ENCODE results near the gene LTBP3.
"Not testable (repeated sequence)": the region's sequence is repeated elsewhere in the genome, so short reads cannot be mapped to it uniquely, and the experiment has no call there.

LTBP3 gene

GRCh38 chr11:65571420-65571819 lies 13.3 kb upstream of the LTBP3 start:
- DNase-seq (ENCODE audit: low read depth in 2 of 2) = no peak

DNA sequence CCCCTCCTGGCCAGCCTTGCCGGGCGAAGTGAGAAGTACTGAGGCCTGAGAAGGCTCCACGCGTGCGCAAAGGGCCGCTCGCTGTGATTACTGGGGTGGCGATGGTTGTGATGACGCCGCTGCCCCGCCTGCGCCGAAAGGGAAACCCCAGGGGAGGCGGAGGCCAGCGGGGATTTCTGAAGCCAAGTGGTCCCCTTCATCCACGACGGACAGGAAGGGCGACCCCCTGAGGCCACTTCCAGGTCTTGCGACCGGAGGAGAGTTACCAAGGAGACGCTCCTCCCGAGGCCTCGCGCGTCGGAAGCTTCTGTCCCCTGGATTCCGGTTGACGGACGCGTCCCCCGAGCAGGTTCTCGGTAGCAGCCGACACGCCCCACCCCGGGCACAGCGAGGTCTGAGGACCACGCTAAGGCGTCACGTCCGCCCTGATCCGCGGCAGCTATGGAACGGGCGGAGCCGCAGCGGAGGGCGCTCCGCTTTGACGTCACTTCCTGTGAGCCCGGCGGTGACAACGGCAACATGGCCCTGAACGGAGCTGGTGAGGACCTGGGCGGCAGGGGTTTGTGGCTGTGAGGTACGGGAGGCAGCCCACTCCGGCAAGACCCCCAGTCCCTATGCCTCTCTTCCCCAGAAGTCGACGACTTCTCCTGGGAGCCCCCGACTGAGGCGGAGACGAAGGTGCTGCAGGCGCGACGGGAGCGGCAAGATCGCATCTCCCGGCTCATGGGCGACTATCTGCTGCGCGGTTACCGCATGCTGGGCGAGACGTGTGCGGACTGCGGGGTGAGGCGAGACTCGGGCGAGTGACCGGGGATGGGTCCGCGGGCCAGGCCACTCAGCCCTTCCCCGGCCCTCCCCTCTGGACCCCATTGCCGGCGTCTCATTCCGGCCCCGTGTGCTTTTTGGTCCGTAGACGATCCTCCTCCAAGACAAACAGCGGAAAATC lies 12.1 kb upstream of the LTBP3 start, which contains the start of gene ZNRD2:
ZNRD2 (plus strand) TSS at position 505 of the 946 bp plus-strand sequence; CDS start at position 520, 15 bp downstream.
- DNase-seq (ENCODE audit: low read depth in 2 of 2) = peak; percentile 95 to 96

GRCh38 chr11:65569164-65569972 lies 11.2 kb upstream of the LTBP3 start:
- DNase-seq (ENCODE audit: low read depth in 2 of 2) = no peak

DNA sequence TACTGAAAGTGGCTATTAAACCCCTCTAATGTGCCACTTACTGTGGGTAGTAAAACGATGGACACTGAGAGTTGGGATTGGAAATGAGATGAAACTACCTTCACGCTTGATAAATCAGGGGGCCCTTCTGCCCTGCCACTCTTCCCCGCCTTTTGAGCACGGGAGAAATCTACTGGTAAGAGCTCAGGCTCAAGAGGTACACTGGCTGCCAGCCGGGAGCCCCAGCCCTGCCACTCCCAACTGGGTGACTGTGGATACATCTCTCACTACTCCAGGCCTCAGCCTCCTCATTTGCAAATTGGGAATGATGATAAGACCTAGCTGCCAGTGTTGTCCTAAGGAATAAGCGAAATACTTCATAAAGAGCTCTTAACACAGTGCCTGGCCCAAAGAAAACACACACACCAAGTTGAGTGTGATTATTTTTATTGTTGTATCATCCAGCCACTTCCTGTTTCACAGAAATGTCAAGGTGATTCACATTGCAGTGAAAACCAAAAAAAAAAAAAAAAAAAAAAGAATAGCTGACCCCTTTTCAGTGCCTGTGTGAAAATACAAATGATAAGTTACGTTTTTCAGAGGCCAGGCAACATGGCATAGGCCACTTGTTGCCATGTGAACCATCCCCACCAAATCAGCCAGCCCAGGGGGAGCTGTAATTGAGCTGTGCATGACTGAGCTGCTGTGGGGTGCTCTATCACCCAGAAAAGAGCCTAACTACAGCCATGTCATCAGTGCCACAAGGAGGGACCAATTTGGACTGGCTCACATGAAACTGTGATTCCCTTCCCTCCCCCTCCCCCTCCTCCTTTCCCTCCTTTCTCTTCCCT lies 7.7 kb upstream of the LTBP3 start:
- DNase-seq (ENCODE audit: low read depth in 2 of 2) = no peak

GRCh38 chr11:65564879-65565559 lies 6.9 kb upstream of the LTBP3 start:
- not testable (repeated sequence) for DNase-seq (ENCODE audit: low read depth in 2 of 2)

- DNase-seq (ENCODE audit: low read depth in 2 of 2) = no peak
Measured at GRCh38 chr11:65563601-65564000, 5.4 kb upstream of the LTBP3 start.

GRCh38 chr11:65562788-65563187 lies 4.6 kb upstream of the LTBP3 start:
- DNase-seq (ENCODE audit: low read depth in 2 of 2) = no peak

DNA sequence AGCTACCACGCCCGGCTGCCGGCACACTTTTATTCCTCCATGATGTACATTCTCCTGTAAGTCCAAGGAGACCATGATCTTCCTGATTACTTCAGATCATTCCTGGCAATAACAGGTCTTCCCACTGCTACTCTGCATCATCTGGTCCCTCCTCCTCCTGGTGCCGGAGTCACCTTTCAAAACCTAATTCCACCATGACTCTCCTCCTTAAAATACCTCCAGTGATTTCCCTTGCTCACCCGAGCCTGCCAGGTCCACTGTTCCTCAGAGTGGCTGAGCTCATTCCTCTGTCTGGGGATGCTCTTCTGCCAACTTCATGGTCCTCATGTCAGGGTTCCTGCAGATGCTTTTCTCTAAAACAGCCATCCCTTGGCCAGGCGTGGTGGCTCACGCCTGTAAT lies 3.9 kb upstream of the LTBP3 start:
- no peak for DNase-seq (ENCODE audit: low read depth in 2 of 2)

GRCh38 chr11:65560555-65561418 lies 2.6 kb upstream of the LTBP3 start:
- DNase-seq (ENCODE audit: low read depth in 2 of 2) = no peak

- no peak for DNase-seq (ENCODE audit: low read depth in 2 of 2)
Measured at GRCh38 chr11:65559951-65560537, 1.9 kb upstream of the LTBP3 start.

DNA sequence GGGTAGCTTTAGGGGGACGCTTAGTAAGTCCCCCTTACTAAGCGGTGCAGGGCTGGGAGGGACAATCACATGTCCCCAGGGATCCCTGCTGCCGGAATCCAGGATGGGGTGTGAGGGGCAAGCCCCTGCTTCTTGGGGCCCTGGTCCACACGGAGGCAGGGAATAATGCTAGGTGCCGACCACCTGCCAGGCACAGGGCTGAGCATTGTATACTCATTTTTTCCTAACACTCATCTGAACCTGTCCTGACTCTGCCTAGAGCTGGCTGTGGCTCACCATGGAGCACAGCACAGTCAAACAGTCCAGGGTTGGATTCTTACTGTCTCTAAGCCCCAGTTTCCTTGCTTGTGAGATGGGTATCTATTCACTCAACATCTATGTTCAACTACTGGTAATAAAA lies 1.4 kb upstream of the LTBP3 start:
- DNase-seq (ENCODE audit: low read depth in 2 of 2) = no peak

DNA sequence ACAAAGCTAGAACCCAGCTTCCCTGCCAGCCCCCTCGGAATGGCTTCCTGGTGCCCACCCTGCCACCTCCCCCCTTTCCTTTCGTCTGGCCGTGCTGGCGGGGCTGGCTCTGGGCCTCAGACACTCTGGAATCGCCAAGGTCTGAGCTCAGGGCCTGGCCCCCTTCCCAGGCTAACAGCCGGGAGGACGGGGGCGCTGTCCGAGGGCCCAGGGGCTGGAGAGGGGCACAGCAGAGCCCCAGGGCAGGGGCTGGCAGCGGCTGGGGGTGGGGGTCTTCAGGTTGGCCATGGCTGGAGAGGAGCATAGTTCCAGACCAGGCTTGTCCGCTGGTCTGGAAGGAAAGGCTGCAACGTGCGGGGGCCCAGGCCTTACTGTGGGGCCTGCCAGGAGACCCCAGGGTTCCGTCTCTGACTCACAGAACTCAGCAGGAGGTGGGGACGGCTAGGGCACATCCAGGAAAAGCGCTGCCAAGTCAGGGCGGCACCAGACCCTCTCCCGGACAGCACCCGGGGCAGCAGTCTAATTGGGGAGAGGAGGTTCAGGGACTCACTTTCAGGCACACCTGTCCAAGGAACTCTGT lies 861 bp upstream of the LTBP3 start:
- no peak for DNase-seq (ENCODE audit: low read depth in 2 of 2)

DNA sequence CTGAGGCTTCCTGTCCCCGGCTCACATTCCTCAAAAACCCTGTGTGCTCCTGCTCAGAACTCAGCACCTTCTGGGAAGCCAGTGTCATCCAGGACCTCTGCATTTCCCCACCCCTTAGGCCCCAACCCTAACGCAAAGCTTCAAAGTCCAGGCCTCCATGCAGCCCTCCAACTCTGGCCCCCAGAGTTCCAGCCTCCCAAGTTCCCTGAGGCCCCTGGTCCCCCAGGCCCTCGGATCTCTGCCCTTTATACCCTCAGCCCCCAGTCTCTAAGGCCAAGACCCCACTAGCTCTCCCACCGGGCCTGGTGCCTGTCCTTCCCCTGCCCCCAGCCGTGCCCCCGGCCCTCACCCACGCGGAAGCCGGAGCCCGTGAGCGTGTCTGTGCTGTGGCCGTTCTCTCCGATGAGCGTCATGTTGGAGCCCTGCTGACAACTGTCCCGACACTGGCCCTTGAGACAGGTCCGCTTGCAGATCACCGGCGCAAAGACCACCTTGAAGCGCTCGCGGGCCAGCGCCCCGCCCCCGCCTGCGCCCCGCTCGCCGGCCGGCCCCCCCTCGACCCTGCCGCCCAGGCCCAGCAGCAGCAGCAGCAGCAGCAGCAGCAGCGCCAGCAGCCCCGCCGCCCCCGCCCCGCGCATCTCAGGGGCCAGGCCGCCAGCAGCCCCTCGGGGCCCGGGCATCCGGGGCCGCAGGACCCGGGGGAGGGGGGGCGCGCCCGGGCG lies 718 bp downstream of the LTBP3 start:
- no peak for DNase-seq (ENCODE audit: low read depth in 2 of 2)

DNA sequence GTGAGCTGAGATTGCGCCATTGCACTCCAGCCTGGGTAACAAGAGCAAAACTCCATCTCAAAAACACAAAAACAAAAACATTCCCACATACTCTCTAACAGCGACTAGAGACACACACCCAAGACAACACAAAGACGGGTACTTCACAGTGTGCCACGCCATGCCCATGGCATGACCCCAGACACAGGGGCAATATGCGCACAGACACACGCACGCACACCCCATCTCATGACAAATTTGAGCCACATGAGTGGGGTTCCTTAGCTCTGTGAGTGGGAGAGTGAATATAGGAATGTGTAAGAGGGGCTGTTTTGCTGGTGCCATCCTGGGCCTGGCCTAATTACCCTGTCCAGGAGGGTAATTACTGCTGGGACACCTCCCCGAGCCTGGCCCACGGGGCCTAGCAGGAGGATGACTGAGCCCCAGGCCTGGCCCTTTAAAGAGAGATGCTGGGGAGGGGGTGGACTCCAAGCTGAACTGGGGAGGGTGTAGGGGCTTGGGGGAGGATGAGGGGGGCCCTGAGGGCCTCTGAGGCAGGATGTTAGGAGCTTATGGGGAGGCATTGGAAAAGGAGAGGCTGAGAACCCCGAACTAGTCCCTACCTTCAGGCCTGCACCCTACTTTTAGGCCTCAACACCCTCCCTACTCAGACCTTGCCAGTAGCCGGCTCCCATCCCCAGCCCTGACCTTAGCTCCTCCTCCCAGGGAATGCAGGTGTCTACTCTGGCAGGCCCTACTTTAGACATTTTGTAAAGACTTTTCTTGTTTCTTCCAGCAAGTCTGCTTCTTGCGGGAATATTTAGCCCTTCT lies 1.5 kb downstream of the LTBP3 start:
- no peak for DNase-seq (ENCODE audit: low read depth in 2 of 2)

GRCh38 chr11:65555693-65556231 lies 2.4 kb downstream of the LTBP3 start:
- no peak for DNase-seq (ENCODE audit: low read depth in 2 of 2)

- DNase-seq (ENCODE audit: low read depth in 2 of 2) = no peak
Measured at GRCh38 chr11:65554842-65555430, 3.2 kb downstream of the LTBP3 start.

Measured in fibroblast of skin of left biceps (primary cell).